DLD1 (cell line): ENCODE results near the gene ABLIM1.

Experiments used
- in situ Hi-C: cut with HindIII; loops from 2 replicates; pipeline ENCODE4 v1.10.0; 2017; ENCODE audit warnings: low sequenced_read_pairs

The ABLIM1 gene

GRCh38 chr10:114430688-114431413, 227.2 kb downstream of the ABLIM1 start:
- in situ Hi-C loops = loop anchor here (5.0 kb wide), 1 partner anchor 129 kb away; no protein-coding TSS in a partner anchor

DNA sequence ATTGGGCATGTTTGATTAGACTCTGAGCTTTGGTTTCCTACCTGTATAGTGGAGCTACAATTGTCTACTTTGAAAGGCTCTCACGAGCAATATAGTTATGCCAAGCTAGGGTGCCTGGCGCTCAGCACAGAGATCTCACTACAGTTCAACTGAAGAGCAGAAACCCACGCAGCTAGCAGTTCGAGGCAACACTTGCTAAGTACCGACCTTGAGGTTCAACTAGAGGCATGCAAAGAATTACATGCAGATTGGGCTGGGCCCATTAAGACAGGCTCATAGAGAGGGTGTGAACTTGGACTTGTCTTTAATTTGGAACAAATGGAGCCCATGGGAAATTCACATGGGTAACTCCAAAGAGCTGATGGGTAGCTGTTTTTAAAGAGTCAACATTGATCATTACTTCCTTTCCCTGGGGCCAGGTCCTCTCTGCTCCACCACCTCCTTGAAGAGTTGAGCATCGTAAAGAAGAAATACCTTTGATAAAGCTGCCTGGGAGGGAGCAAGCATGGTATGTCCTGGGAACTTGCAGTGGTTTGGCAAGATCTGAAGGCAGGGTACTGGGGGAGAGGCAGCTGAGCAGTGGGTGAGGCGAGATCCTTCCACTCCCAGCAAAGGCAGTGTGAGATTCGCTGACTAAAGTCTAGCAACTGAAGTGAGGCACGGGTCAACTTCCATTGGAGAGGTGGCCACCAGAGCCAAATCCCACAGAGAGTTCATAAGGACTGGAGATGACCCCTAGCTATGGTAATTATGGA, 228.3 kb downstream of the ABLIM1 start:
- in situ Hi-C loops = loop anchor here (5.0 kb wide), 1 partner anchor 127 kb away; no protein-coding TSS in a partner anchor

DNA sequence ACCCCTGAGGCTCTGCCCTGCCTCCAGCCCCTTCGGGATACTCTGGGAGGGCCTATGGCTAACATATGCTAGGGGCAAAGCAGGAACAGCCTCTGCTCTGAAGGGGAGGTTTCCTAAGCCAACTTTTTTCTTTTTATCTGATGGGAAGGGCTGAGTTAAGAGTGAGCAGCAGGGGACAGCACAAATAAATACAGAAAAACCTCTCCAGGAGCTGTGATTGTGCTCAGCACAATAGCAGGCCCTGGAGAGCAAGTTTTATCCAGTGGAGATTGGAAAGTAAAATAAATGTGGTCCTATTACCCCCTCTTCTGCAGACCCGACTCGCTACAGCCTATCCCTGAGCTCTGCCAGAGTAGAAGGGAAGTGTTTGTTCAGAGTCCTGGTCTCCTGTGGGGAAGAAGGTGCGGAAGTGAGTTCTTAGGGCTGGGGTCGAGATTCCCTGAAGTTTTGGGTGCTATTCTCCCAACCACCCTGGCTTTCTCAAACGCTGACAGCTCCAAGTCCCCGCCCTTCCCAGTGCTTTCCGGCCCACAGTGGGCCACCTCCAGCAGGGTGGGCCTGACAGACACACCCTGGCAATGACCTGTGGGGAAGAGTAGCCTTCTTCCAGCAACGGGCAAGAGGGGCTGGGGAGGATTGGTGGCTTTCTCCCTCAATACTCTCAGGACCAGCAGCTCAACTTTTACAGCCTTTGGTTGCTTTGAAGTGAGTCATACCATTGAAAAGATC, 230.8 kb downstream of the ABLIM1 start:
- in situ Hi-C loops = no loop called here

DNA sequence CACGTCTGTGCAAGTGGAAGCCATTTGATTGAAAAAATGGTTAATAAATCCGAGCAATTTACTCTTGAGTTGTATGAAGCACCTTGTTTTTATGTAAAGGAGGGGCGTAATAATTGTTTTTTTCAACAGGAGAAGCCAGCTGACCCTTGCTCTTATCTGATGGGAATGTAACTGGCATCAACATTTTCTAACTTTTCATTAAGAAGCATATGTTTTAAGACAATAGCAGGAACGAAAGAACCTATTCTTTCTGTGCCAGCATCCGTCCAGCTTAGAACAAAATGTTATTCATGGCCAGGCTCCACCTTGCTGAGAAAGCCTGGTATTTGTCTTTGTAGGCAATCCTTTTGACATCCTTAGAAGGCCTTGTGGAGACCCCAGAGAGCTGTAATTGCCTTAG, 231.6 kb downstream of the ABLIM1 start:
- in situ Hi-C loops = no loop called here

- in situ Hi-C loops = no loop called here
Observed at GRCh38 chr10:114420811-114421485, 237.1 kb downstream of the ABLIM1 start.

DNA sequence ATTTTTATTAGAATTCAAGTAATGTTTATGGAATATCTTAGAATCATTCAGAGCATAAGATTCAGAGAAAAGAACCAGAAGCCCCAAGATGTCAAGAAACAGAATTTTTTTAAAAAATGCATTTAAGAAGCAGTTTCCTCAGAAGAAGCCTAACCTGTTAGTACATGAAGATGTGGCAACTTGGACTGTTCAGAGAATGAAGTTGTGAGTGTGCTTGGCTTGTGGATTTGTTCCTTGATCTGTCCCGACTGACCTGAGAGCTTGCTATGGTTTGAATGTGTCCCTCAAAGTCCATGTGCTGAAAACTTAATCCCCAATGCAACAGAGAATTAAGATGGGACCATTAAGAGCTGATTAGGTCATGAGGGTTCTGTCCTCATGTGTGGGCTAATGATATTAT, 240.0 kb downstream of the ABLIM1 start:
- in situ Hi-C loops = no loop called here

GRCh38 chr10:114412907-114413797, 244.9 kb downstream of the ABLIM1 start:
- in situ Hi-C loops = no loop called here

GRCh38 chr10:114408968-114409444, 249.1 kb downstream of the ABLIM1 start:
- in situ Hi-C loops = no loop called here

- in situ Hi-C loops = no loop called here
Observed at GRCh38 chr10:114408112-114408967, 249.7 kb downstream of the ABLIM1 start.

GRCh38 chr10:114406455-114406854, 251.6 kb downstream of the ABLIM1 start:
- in situ Hi-C loops = no loop called here

DNA sequence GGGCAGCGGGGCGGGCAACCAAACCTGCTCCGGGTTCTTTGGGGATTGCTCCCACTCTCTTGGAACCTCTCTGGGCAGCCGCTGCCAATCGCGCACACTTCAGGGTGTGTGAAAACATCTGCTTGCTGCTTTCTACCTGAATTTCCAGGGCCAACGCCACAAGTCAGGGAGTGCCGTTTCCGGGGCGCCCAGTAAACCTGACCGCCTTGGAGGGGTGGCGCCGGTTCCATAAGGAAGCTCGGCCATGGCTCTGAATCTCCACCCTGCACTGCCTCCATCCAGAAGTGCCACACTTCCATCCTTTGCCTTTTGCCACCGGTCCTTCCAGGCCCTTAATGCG, 253.1 kb downstream of the ABLIM1 start:
- in situ Hi-C loops = no loop called here

GRCh38 chr10:114404171-114405010, 253.7 kb downstream of the ABLIM1 start, which contains the start of gene AFAP1L2:
TSS of gene AFAP1L2 (minus strand) at chr10:114404502. CDS start at chr10:114404455, 47 bp downstream.
- in situ Hi-C loops = no loop called here

DNA sequence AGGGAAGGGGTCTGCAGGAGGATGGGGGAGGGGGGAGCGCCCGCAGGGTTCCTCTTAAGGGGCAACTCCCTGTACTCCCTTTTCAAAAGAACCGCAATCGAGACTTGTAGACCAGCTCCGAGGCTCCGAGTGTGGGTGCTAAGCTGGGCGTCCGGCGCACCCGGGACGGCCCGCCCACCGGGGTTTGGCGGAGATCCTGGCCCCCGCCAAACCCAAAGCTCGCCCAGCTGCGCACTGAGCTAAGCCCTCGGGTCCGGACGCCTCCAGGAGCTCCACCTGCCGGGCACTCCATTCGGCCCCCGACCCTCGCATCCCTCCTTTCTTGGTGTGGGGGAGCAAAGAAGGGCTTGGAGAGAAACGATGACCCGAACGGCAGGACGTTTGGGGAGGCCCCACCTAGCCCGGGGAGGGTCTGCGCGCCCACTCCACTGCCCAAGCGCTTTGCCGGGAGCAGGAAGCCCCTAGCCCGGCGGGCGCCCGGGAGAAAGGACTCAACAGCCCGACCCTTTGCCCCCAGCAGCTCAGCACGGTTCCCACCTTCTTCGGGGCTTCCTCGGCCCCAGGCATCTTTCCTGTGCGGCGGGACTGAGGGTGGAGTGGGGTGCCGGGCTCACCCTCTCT, 254.4 kb downstream of the ABLIM1 start:
- in situ Hi-C loops = no loop called here

DNA sequence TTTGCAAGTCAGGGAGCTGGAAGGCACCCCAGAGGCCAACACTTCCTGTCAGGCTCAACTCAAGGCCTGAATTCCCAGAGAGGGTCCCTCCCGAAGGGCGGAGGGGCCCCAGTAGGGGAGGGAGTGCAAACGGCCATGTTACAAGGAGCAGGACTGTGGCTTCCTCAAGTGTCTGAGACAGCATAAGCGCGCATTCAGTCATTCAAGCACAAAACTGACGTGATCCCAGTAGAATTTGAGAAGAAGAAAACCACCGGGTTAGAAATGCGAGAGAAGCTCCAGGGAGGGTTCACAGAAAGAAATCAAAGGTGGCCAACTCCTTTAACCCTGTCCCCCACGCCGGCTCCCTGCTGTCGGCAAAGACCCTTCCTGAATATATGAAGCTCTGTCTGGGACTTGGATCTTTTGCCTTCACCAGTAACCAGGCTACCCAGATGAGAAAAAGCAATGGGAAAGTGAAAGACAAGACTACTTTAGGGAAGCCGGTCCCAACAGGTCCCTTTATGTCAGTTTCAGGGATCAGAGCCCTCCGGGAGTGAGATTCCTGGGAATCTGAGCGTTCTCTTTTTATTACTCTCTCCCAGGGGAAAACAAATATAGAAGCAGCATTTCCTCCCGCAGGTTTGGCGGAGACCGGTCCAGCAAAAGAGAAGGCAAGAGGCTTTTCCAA, 255.1 kb downstream of the ABLIM1 start:
- in situ Hi-C loops = no loop called here

DNA sequence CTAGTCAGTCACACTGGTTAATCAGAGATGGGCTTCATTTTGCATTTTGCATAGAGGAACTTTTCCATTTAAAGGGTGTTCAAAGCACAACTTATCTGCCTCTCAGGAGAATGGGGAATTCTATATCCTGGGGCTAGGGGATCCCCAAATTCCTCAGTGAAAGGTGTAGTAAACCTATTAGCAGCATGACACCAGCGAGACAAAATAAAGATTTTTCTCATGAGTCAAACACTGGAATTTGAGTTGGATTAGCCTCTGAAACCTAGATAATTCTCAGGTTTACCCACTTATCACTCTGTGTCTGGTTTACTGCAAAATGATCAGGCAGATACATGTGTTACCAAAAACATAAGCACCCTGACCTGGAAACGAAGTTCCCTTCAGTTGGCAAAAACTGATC, 255.8 kb downstream of the ABLIM1 start:
- in situ Hi-C loops = no loop called here

DNA sequence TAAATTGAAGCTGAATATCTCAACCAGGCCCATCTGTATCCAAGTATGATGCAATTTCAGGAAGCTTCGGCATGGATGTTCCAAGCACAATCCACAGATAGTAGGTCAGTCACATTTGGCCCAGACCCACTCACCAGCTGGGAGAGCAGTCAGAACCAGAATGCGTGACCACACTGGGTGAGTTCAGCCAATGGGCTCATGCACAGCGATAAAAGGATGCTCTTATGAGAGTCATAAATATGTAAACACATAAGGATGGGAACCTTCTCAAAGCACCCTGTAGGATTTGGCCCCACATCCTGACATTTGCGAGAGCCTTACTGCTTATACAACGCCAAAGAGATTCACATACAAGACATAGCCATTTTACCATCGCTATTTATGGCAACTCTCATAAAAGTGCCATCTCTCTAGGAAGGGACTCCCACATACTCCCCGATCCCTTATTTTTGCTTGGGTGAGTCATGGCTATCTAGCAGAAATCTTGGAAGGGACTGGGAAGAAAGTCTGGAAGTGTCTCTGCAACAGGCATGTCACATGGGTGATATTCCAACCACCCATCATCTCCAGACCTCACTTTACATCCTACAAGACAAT, 256.8 kb downstream of the ABLIM1 start:
- in situ Hi-C loops = no loop called here

GRCh38 chr10:114400091-114400490, 258.0 kb downstream of the ABLIM1 start:
- in situ Hi-C loops = no loop called here
